ENCODE results near the gene FNIP1. TPM values are rescaled to one million over a fixed set of nuclear protein-coding genes. Genes with fewer than 3 reads are reported as not detected.
A peak's percentile ranks its signal among the peaks of the same experiment; 100 is the strongest.
"Not testable (repeated sequence)": the region's sequence is repeated elsewhere in the genome, so short reads cannot be mapped to it uniquely, and the experiment has no call there.

Gene FNIP1
- total RNA-seq, 2 donors from 2014 or later, result 44.1 to 49.5 TPM

- no peaks in the 10 kb centered on the region for H3K36me3 ChIP-seq
- no peak for TF ChIP-seq POLR2AphosphoS5 (IDR thresholded peaks at IDR 0.05)
- no peak for TF ChIP-seq POLR2A (IDR thresholded peaks at IDR 0.05)
- no peak for TF ChIP-seq CTCF (IDR thresholded peaks at IDR 0.05)
- H3K9me3 ChIP-seq, result no peaks in the 10 kb centered on the region
- H3K4me3 ChIP-seq, result no peak overlapping the region
- intact Hi-C loops (cut with DNase I), result loop anchor here (10.0 kb wide), 1 partner anchor 634 kb away; no protein-coding TSS in a partner anchor
- 58% methylated on average over 4 of the region's 4 CpGs for WGBS
- H3K4me1 ChIP-seq (replicated peaks), result peaks cover 3% of the 10 kb centered on the region
- DNase-seq (ENCODE audit: low spot score), result no peak
- peak overlapping the region in 1 of 2 donors; percentile 45 for H3K27ac ChIP-seq
- no peaks in the 10 kb centered on the region for H3K27me3 ChIP-seq (replicated peaks; ENCODE audit: insufficient read depth)
Measured at GRCh38 chr5:131630963-131631350, 165.9 kb downstream of the FNIP1 start.

GRCh38 chr5:131630208-131630962, 166.4 kb downstream of the FNIP1 start:
- Histone ChIP-seq H3K36me3 (no peaks in the 10 kb centered on the region), H3K27ac (peak overlapping the region in 1 of 2 donors; percentile 45), H3K4me3 (no peak overlapping the region), H3K27me3 (replicated peaks; ENCODE audit: insufficient read depth) (no peaks in the 10 kb centered on the region), H3K9me3 (no peaks in the 10 kb centered on the region), H3K4me1 (replicated peaks) (peaks cover 3% of the 10 kb centered on the region)
- no peak for DNase-seq (ENCODE audit: low spot score)
- 47% methylated on average over 4 of the region's 4 CpGs for WGBS
- intact Hi-C loops (cut with DNase I), result loop anchor here (10.0 kb wide), 1 partner anchor 634 kb away; no protein-coding TSS in a partner anchor
- no peak for TF ChIP-seq POLR2A (IDR thresholded peaks at IDR 0.05)
- no peak for TF ChIP-seq CTCF (IDR thresholded peaks at IDR 0.05)
- peak; percentile 42 for TF ChIP-seq POLR2AphosphoS5 (IDR thresholded peaks at IDR 0.05)

GRCh38 chr5:131628990-131629389, 167.8 kb downstream of the FNIP1 start:
- Histone ChIP-seq H3K27me3 (replicated peaks; ENCODE audit: insufficient read depth) (no peaks in the 10 kb centered on the region), H3K27ac (no peak overlapping the region), H3K9me3 (no peaks in the 10 kb centered on the region), H3K4me1 (replicated peaks) (peaks cover 3% of the 10 kb centered on the region), H3K36me3 (no peaks in the 10 kb centered on the region), H3K4me3 (no peak overlapping the region)
- WGBS, result 96% methylated on average over 1 of the region's 1 CpG
- DNase-seq (ENCODE audit: low spot score), result no peak
- TF ChIP-seq POLR2A (IDR thresholded peaks at IDR 0.05) (no peak), CTCF (IDR thresholded peaks at IDR 0.05) (no peak), POLR2AphosphoS5 (IDR thresholded peaks at IDR 0.05) (no peak)
- intact Hi-C loops (cut with DNase I), result no loop called here

- WGBS, result 60% methylated on average over 4 of the region's 4 CpGs
- DNase-seq (ENCODE audit: low spot score), result no peak
- H3K27me3 ChIP-seq (replicated peaks; ENCODE audit: insufficient read depth), result no peaks in the 10 kb centered on the region
- no peaks in the 10 kb centered on the region for H3K4me1 ChIP-seq (replicated peaks)
- no peak overlapping the region for H3K4me3 ChIP-seq
- H3K9me3 ChIP-seq, result no peaks in the 10 kb centered on the region
- H3K27ac ChIP-seq, result no peak overlapping the region
- H3K36me3 ChIP-seq, result no peaks in the 10 kb centered on the region
- intact Hi-C loops (cut with DNase I), result no loop called here
- TF ChIP-seq POLR2AphosphoS5 (IDR thresholded peaks at IDR 0.05), result no peak
Measured at GRCh38 chr5:131627207-131627865, 169.5 kb downstream of the FNIP1 start.

- WGBS, result 73% methylated on average over 2 of the region's 2 CpGs
- no peaks in the 10 kb centered on the region for H3K4me1 ChIP-seq (replicated peaks)
- intact Hi-C loops (cut with DNase I), result no loop called here
- DNase-seq (ENCODE audit: low spot score), result no peak
- no peak overlapping the region for H3K27ac ChIP-seq
- H3K9me3 ChIP-seq, result no peaks in the 10 kb centered on the region
- H3K4me3 ChIP-seq, result no peak overlapping the region
- no peaks in the 10 kb centered on the region for H3K36me3 ChIP-seq
- TF ChIP-seq CTCF (IDR thresholded peaks at IDR 0.05) (no peak), POLR2A (IDR thresholded peaks at IDR 0.05) (no peak), POLR2AphosphoS5 (IDR thresholded peaks at IDR 0.05) (no peak)
- no peaks in the 10 kb centered on the region for H3K27me3 ChIP-seq (replicated peaks; ENCODE audit: insufficient read depth)
Measured at GRCh38 chr5:131622633-131623032, 174.2 kb downstream of the FNIP1 start.

- 97% methylated on average over 2 of the region's 2 CpGs for WGBS
- DNase-seq (ENCODE audit: low spot score); H3K27ac ChIP-seq; H3K27me3 ChIP-seq (replicated peaks; ENCODE audit: insufficient read depth); H3K4me1 ChIP-seq (replicated peaks); intact Hi-C loops (cut with DNase I); H3K36me3 ChIP-seq; H3K9me3 ChIP-seq; H3K4me3 ChIP-seq: not testable (repeated sequence)
Measured at GRCh38 chr5:131621164-131621563, 175.7 kb downstream of the FNIP1 start.
